ENCODE data around the gene POMGNT1. TPM values are rescaled to one million over a fixed set of nuclear protein-coding genes. Genes with fewer than 3 reads are reported as not detected.

Gene POMGNT1
- total RNA-seq, 1 donor from 2014 or later: 142 TPM

- intact Hi-C loops (cut with micrococcal nuclease): no loop called here
- H3K27me3 ChIP-seq (ENCODE audit: low read depth): no peaks in the 10 kb centered on the region
- H3K36me3 ChIP-seq: no peaks in the 10 kb centered on the region
- no peak overlapping the region for H3K27ac ChIP-seq (replicated peaks)
- H3K4me3 ChIP-seq: no peak overlapping the region
- no peaks in the 10 kb centered on the region for H3K4me1 ChIP-seq
- no peak for DNase-seq
- H3K9me3 ChIP-seq (replicated peaks): no peaks in the 10 kb centered on the region
- TF ChIP-seq CTCF (IDR thresholded peaks at IDR 0.05; ENCODE audit: borderline replicate concordance): no peak
These were observed 38.0 kb downstream of the POMGNT1 start for GRCh38 chr1:46160212-46160611.

- Histone ChIP-seq H3K4me1 (no peaks in the 10 kb centered on the region), H3K4me3 (no peak overlapping the region), H3K36me3 (no peaks in the 10 kb centered on the region), H3K27me3 (ENCODE audit: low read depth) (no peaks in the 10 kb centered on the region), H3K9me3 (replicated peaks) (no peaks in the 10 kb centered on the region), H3K27ac (replicated peaks) (no peak overlapping the region)
- intact Hi-C loops (cut with micrococcal nuclease): no loop called here
- no peak for DNase-seq
- TF ChIP-seq CTCF (IDR thresholded peaks at IDR 0.05; ENCODE audit: borderline replicate concordance): no peak
These were observed 38.7 kb downstream of the POMGNT1 start for GRCh38 chr1:46159516-46159915.

GRCh38 chr1:46158312-46159281 is 39.6 kb downstream of the POMGNT1 start:
- intact Hi-C loops (cut with micrococcal nuclease): no loop called here

GRCh38 chr1:46157916-46158311 is 40.3 kb downstream of the POMGNT1 start:
- no peaks in the 10 kb centered on the region for H3K9me3 ChIP-seq (replicated peaks)
- H3K4me1 ChIP-seq: no peaks in the 10 kb centered on the region
- DNase-seq: no peak
- H3K27ac ChIP-seq (replicated peaks): no peak overlapping the region
- H3K4me3 ChIP-seq: no peak overlapping the region
- H3K27me3 ChIP-seq (ENCODE audit: low read depth): no peaks in the 10 kb centered on the region
- H3K36me3 ChIP-seq: no peaks in the 10 kb centered on the region
- TF ChIP-seq CTCF (IDR thresholded peaks at IDR 0.05; ENCODE audit: borderline replicate concordance): no peak
- intact Hi-C loops (cut with micrococcal nuclease): no loop called here

More at GRCh38 chr1:46158312-46159281, 39.6 kb downstream of the POMGNT1 start:
- Histone ChIP-seq H3K4me1 (no peaks in the 10 kb centered on the region), H3K27me3 (ENCODE audit: low read depth) (no peaks in the 10 kb centered on the region), H3K9me3 (replicated peaks) (no peaks in the 10 kb centered on the region), H3K27ac (replicated peaks) (no peak overlapping the region), H3K36me3 (no peaks in the 10 kb centered on the region), H3K4me3 (no peak overlapping the region)
- no peak for TF ChIP-seq CTCF (IDR thresholded peaks at IDR 0.05; ENCODE audit: borderline replicate concordance)
- DNase-seq: no peak

GRCh38 chr1:46153732-46154131 is 44.5 kb downstream of the POMGNT1 start:
- Histone ChIP-seq H3K9me3 (replicated peaks) (no peaks in the 10 kb centered on the region), H3K27me3 (ENCODE audit: low read depth) (no peaks in the 10 kb centered on the region), H3K4me1 (no peaks in the 10 kb centered on the region), H3K36me3 (no peaks in the 10 kb centered on the region), H3K4me3 (no peak overlapping the region), H3K27ac (replicated peaks) (no peak overlapping the region)
- no peak for TF ChIP-seq CTCF (IDR thresholded peaks at IDR 0.05; ENCODE audit: borderline replicate concordance)
- DNase-seq: no peak
- intact Hi-C loops (cut with micrococcal nuclease): no loop called here

All from left ventricle myocardium inferior (tissue), 1 donor.